Activated T-helper 1 cell treated with anti-CD3 and anti-CD28 coated beads, Interleukin-12 subunit alpha, Interleukin-12 subunit beta, Interleukin-2, Interleukin-4 antibody, amounts not matched to agents 30 ng/mL and 10 ng/mL and 1 ng/mL, durations not matched to agents 14 hours and 24 hours and 36 hours (primary cell): Measurements from ENCODE around the gene CFHR2. TPM values are rescaled to one million over a fixed set of nuclear protein-coding genes. Genes with fewer than 3 reads are reported as not detected.
"Not testable (repeated sequence)": the region's sequence is repeated elsewhere in the genome, so short reads cannot be mapped to it uniquely, and the experiment has no call there.

Experiments
- DNase-seq: peaks from one replicate; pipeline ENCODE4 v3.0.0; 2021; ENCODE audit warnings: low spot score
- H3K27ac Mint-ChIP-seq: one replicate; pipeline ENCODE4 v1.8.0; 2021; ENCODE audit warnings: mild to moderate bottlenecking, mixed read lengths
- H3K27me3 Mint-ChIP-seq: one replicate; pipeline ENCODE4 v1.8.0; 2022; ENCODE audit warnings: mild to moderate bottlenecking, moderate library complexity, mixed read lengths; ENCODE audit not compliant: insufficient read depth
- H3K36me3 Mint-ChIP-seq: one replicate; pipeline ENCODE4 v1.8.0; 2021; ENCODE audit warnings: low read depth, mixed read lengths
- H3K4me1 Mint-ChIP-seq: one replicate; pipeline ENCODE4 v1.8.0; 2021; ENCODE audit warnings: low read depth, mixed read lengths
- H3K4me3 Mint-ChIP-seq: one replicate; pipeline ENCODE4 v1.8.0; 2021; ENCODE audit warnings: mild to moderate bottlenecking, moderate library complexity, mixed read lengths
- H3K9me3 Mint-ChIP-seq: one replicate; pipeline ENCODE4 v1.8.0; 2021; ENCODE audit warnings: mixed read lengths
- intact Hi-C: fragments of 100-400 bp; cut with micrococcal nuclease; formaldehyde crosslinking; loops from one replicate; pipeline ENCODE4 v1.15.1; 2024
- total RNA-seq: library from RNA; stranded (reverse); gene quantifications from 2 replicates; pipeline ENCODE4 v1.2.3, GENCODE V29; 2022

CFHR2 gene
- total RNA-seq, 1 donor from 2014 or later: not detected

DNA sequence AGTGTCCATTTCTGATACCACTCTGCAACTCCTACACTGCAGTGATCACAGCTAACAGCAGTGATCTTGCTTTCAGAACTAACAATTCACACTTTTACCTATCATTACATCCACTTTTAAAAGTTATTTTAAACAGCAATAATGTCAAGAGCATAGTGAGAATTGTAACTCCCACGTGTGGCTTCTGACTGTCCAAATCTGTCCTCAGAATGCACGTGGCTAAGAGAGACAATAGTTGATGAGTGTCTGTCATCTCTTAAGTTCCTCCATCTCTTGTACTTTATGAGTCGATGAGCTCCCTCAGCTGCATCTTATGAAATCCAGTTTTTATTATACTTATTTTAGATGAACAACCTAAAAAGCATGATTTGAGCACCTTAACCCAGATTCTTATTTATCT, 17.3 kb downstream of the CFHR2 start:
- Mint-ChIP-seq H3K27me3 (no peaks in the 10 kb centered on the region), H3K9me3 (no peaks in the 10 kb centered on the region)
- intact Hi-C loops: no loop called here

DNA sequence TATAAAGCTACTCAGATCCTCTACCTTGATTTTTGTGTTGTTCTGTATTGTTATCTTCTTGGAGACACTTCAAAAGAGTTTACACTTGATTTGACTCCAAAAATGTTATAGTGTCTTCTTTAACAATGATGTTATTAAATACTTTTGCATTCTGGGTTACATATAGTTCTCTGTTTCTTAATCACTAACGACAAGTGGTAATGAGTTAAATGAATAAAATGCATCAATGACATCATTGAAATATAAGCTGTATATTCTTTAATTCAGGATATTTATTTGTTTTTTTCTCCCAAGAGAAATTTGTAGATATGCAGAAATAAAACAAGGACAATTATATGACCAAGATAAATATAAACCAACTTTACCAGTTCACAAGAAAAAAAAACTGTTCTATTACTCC, 26.6 kb downstream of the CFHR2 start:
- Mint-ChIP-seq H3K4me1 (no peaks in the 10 kb centered on the region), H3K27ac (no peak overlapping the region)
- intact Hi-C loops: no loop called here

More for the DNA sequence above, 17.3 kb downstream of the CFHR2 start:
- H3K36me3 Mint-ChIP-seq: no peaks in the 10 kb centered on the region
- no peak overlapping the region for H3K27ac Mint-ChIP-seq
- H3K4me1 Mint-ChIP-seq: no peaks in the 10 kb centered on the region
- no peak for DNase-seq
- H3K4me3 Mint-ChIP-seq: no peak overlapping the region

DNA sequence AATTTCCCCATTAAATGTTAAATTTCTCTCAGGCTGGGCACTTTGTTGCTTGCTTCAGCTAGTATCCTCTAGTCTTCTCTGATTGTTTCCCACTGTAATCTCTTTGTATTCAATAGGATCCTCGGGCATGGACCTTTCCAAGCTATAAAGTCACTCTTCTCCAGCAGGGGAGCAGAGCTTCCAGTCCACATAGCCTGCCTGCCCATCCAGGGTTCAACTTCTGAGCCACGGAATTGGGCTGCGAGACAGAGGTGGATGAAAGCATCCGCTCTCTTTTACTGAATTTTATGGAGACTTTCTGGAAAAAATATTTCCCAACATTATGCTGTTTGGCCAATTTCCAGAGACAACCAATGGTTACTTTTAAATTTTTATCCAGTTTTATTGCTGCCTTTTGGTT, 32.7 kb downstream of the CFHR2 start:
- Mint-ChIP-seq H3K4me1 (no peaks in the 10 kb centered on the region), H3K36me3 (no peaks in the 10 kb centered on the region), H3K9me3 (no peaks in the 10 kb centered on the region), H3K27me3 (no peaks in the 10 kb centered on the region), H3K4me3 (no peak overlapping the region), H3K27ac (no peak overlapping the region)
- no peak for DNase-seq
- intact Hi-C loops: no loop called here

More for the DNA sequence above, 26.6 kb downstream of the CFHR2 start:
- no peaks in the 10 kb centered on the region for H3K27me3 Mint-ChIP-seq
- H3K36me3 Mint-ChIP-seq: no peaks in the 10 kb centered on the region
- no peak overlapping the region for H3K4me3 Mint-ChIP-seq
- no peaks in the 10 kb centered on the region for H3K9me3 Mint-ChIP-seq
- DNase-seq: no peak

DNA sequence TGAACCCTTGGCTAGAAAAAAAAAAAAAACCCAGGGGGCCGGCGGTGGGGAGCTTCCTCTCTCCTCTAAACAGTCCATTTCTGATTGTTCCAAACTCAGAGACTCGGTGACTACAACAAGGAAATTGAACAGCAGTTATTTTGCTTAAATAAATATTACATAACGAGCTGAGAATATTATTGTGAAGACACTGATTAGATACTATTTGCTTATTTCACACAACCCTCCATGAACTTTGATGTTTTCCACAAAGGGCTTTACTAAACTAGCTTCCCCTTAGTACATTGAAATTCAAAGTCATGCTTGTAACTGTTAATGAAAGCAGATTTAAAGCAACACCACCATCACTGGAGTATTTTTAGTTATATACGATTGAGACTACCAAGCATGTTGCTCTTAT, 33.7 kb downstream of the CFHR2 start, which contains the start of gene CFHR5:
CFHR5 (plus strand) TSS at position 279 of the 400 bp plus-strand sequence; CDS start at position 388, 109 bp downstream.
- Mint-ChIP-seq H3K9me3 (no peaks in the 10 kb centered on the region), H3K4me1 (no peaks in the 10 kb centered on the region), H3K4me3 (no peak within 1 kb of the TSS), H3K27me3 (no peaks in the 10 kb centered on the region), H3K36me3 (no peaks in the 10 kb centered on the region), H3K27ac (no peak within 1 kb of the TSS)
- DNase-seq: no peak
- intact Hi-C loops: no loop called here

DNA sequence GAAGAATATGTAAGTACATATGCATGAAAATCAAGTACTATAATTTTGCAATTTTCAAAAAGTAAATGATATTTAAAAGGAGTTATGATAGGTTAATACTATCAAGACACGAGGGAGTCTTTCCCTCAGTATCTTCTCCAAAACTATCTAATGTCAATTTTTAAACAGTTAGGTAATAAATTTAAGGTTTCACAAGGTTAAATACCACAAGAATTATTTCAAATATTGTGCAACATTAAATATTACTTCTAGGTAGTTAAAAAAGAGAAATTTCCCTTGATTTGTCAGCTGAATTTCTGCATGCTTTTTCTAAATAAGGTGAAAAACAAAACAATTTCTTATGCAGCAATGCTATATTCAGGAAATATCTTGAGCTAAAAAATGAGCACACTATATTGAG, 37.3 kb downstream of the CFHR2 start:
- H3K27ac Mint-ChIP-seq: no peak overlapping the region
- no peak overlapping the region for H3K4me3 Mint-ChIP-seq
- intact Hi-C loops: no loop called here
- H3K36me3 Mint-ChIP-seq: no peaks in the 10 kb centered on the region
- no peak for DNase-seq
- no peaks in the 10 kb centered on the region for H3K4me1 Mint-ChIP-seq
- no peaks in the 10 kb centered on the region for H3K27me3 Mint-ChIP-seq
- peaks cover 1% of the 10 kb centered on the region for H3K9me3 Mint-ChIP-seq

DNA sequence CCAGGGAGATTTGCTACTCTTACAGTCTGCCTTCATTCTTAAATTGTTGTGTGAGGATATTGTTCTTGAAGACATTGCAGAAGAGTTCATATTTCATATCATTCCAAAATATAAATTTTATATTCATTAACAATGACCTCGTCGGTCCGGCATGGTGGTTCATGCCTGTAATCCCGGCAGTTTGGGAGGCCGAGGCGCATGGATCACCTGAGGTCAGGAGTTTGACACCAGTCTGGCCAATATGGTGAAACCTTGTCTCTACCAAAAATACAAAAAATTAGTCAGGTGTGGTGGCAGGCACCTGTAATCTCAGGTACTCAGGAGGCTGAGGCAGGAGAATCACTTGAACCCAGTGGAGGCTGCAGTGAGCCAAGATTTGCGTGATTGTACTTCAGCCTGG, 38.7 kb downstream of the CFHR2 start:
- H3K36me3 Mint-ChIP-seq, H3K4me1 Mint-ChIP-seq, H3K4me3 Mint-ChIP-seq, H3K27ac Mint-ChIP-seq, intact Hi-C loops, H3K9me3 Mint-ChIP-seq, DNase-seq, H3K27me3 Mint-ChIP-seq: not testable (repeated sequence)

DNA sequence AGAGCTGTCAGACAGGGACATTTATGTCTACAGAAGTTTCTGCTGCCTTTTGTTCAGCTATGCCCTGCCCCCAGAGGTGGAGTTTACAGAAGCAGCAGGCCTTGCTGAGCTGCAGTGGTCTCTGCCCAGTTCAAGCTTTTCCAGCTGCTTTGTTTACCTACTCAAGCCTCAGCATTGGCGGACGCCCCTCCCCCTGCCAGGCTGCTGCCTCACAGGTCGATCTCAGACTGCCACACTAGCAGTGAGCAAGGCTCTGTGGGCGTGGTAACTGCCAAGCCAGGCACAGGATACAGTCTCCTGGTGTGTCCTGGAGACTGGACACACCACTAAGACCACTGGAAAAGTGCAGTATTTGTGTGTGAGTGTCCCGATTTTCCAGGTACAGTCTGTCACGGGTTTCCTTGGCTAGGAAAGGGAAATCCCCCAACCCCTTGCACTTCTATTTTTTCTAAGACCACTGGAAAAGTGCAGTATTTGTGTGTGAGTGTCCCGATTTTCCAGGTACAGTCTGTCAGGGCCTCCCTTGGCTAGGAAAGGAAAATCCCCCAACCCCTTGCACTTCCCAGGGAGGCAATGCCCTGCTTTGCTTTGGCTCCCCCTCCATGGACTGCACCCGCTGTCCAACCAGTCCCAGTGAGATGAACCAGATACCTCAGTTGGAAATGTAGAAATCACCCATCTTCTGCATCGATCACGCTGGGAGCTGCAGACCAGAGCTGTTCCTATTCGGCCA, 48.5 kb downstream of the CFHR2 start:
- intact Hi-C loops, H3K27ac Mint-ChIP-seq, H3K4me1 Mint-ChIP-seq, H3K9me3 Mint-ChIP-seq, H3K4me3 Mint-ChIP-seq, H3K27me3 Mint-ChIP-seq, DNase-seq, H3K36me3 Mint-ChIP-seq: not testable (repeated sequence)

DNA sequence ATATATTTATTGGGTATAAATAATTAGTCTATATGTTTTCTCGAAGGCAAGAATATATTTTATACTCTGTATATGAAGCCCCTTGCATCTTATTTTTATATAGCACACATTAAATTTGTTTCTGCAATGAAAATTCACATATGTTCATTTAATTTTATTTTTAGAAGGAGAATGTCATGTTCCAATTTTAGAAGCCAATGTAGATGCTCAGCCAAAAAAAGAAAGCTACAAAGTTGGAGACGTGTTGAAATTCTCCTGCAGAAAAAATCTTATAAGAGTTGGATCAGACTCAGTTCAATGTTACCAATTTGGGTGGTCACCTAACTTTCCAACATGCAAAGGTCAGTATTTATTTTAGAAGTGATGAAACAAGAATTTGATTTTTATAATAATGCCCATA, 50.4 kb downstream of the CFHR2 start:
- Mint-ChIP-seq H3K4me1 (no peaks in the 10 kb centered on the region), H3K36me3 (no peaks in the 10 kb centered on the region), H3K27me3 (no peaks in the 10 kb centered on the region), H3K27ac (no peak overlapping the region), H3K9me3 (no peaks in the 10 kb centered on the region), H3K4me3 (no peak overlapping the region)
- DNase-seq: no peak
- intact Hi-C loops: no loop called here

DNA sequence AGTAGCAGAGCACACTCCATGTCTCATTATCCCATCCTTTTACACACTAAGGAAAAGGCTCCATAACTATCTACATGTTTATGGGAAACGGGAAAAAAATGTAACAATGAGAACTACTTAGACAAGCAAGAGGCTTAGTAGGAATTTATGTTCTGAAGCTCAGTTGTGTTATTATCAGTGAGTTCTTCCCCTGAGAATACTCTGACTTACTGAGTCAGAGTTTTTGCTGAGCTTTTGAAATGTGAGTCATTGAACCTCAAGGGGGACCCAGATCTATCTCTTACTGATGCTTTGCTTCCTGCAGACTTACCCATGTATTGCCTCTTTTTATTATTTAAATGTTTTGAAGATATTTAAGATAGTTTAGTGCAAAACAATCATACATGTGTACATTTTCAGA, 53.9 kb downstream of the CFHR2 start:
- Mint-ChIP-seq H3K9me3 (no peaks in the 10 kb centered on the region), H3K27ac (no peak overlapping the region), H3K27me3 (no peaks in the 10 kb centered on the region), H3K4me3 (no peak overlapping the region), H3K4me1 (no peaks in the 10 kb centered on the region), H3K36me3 (no peaks in the 10 kb centered on the region)
- no peak for DNase-seq
- intact Hi-C loops: no loop called here

DNA sequence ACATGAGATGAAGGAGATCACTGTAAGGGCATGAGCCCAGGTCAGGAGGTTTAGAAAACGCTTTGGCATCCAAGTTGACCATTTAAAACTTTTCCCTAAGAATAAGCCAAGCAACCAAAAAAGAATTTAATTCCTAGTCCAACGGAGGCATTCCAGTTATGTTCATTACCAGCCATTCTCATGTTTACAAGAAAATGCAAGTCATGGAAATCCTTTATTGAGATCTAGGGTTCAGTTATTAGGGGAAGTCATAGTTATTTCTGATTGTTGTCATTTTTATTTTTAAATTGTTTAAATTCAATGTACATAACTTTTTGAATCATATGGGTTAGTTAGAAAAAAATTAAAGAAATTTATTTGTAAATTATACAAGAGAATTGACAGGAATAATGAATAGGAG, 58.3 kb downstream of the CFHR2 start:
- DNase-seq: no peak
- no peaks in the 10 kb centered on the region for H3K9me3 Mint-ChIP-seq
- H3K27ac Mint-ChIP-seq: no peak overlapping the region
- no peaks in the 10 kb centered on the region for H3K4me1 Mint-ChIP-seq
- H3K27me3 Mint-ChIP-seq: no peaks in the 10 kb centered on the region
- no peak overlapping the region for H3K4me3 Mint-ChIP-seq
- no peaks in the 10 kb centered on the region for H3K36me3 Mint-ChIP-seq
- intact Hi-C loops: no loop called here

DNA sequence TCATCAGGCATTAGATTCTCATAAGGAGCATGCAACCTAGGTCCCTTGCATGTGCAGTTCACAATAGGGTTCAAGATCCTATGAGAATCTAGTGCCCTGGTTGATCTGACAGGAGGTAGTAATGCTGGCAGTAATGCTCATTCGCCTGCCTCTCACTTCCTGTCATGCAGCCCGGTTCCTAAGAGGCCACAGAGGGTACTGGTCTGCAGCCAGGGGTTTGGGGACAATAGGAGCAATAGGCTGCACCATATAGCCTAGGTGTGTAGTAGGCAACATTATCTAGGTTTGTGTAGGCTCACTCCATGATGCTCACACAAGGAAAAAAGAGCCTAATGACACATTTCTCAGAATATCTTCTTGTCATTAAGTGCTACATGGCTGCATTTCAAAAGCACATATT, 59.6 kb downstream of the CFHR2 start:
- Mint-ChIP-seq H3K36me3 (no peaks in the 10 kb centered on the region), H3K4me3 (no peak overlapping the region), H3K27me3 (no peaks in the 10 kb centered on the region), H3K27ac (no peak overlapping the region), H3K9me3 (no peaks in the 10 kb centered on the region), H3K4me1 (no peaks in the 10 kb centered on the region)
- no peak for DNase-seq
- intact Hi-C loops: no loop called here

DNA sequence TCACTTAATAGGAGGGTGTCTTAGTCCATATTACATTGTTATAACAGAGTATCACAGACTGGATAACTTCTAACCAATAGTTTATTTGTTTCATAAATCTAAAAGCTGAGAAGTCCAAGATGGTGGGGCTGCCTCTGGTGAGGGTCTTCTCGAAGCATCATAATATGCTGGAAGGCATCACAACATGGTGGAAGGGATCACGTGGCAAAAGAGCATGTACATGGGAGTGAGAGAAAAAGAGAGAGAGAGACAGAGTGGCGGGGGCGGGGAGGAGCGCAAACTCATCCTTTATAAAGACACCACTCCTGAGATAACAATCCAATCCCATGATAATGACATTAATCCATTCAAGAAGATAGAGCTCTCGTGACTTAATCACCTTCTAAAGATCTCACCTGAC, 65.3 kb downstream of the CFHR2 start:
- intact Hi-C loops: no loop called here
- no peak overlapping the region for H3K27ac Mint-ChIP-seq
- no peak overlapping the region for H3K4me3 Mint-ChIP-seq
- H3K36me3 Mint-ChIP-seq: no peaks in the 10 kb centered on the region
- no peaks in the 10 kb centered on the region for H3K4me1 Mint-ChIP-seq
- H3K27me3 Mint-ChIP-seq: no peaks in the 10 kb centered on the region
- no peak for DNase-seq
- peaks cover 5% of the 10 kb centered on the region for H3K9me3 Mint-ChIP-seq
